B cell (primary cell): ENCODE measurements around the gene GPR137B. TPM values are rescaled to one million over a fixed set of nuclear protein-coding genes. Genes with fewer than 3 reads are reported as not detected.

Experiments used
- ATAC-seq: fragments of 200-7000 bp; cut with Tn5 transposase; one replicate; pipeline ENCODE4 v1.10.0; 2021; ENCODE audit warnings: low read depth, mild to moderate bottlenecking, moderate number of reproducible peaks, moderate library complexity
- CTCF ChIA-PET: fragments of 350-600 bp; sonication (Branson Sonifier 250); formaldehyde crosslinking; loops from one replicate; lab custom pipeline; 2021; ENCODE audit warnings: antibody characterized with exemption, inconsistent platforms; lab: Charles Lee
- POLR2A ChIA-PET: fragments of 350-600 bp; sonication (Branson Sonifier 250); formaldehyde crosslinking; loops from one replicate; lab custom pipeline; 2021; ENCODE audit warnings: antibody characterized with exemption; lab: Charles Lee
- DNase-seq: peaks from one replicate; pipeline ENCODE4 v3.0.0; 2013
- H2AFZ ChIP-seq: 2 replicates; pipeline ENCODE4 v1.6.1; 2012; ENCODE audit warnings: mild to moderate bottlenecking, low read depth, low read length; ENCODE audit not compliant: insufficient read depth, poor library complexity, severe bottlenecking
- H3K27ac ChIP-seq, 2 donors: 1 replicate in 1 of 2; 2 replicates in 1 of 2; pipeline ENCODE4 v1.5.1; 2012 to 2013; ENCODE audit warnings: low read length in 2 of 2, mild to moderate bottlenecking in 2 of 2, moderate library complexity in 1 of 2
- H3K27me3 ChIP-seq, 4 experiments: fragments of 200-600 bp in 1 of 4; sonication (generic) in 1 of 4; replicated peaks in 1 of 4; 1 replicate in 2 of 4; 2 replicates in 2 of 4; pipeline versions ENCODE4 v1.6.1 to v1.7.0; 2013 to 2016; ENCODE audit warnings: low read length in 3 of 4, mild to moderate bottlenecking in 2 of 4, mixed read lengths in 1 of 4, moderate library complexity in 1 of 4; ENCODE audit not compliant: insufficient read depth in 4 of 4, control insufficient read depth in 3 of 4; ENCODE audit errors: control extremely low read depth in 1 of 4
- H3K36me3 ChIP-seq, 2 experiments: replicated peaks in 1 of 2; 1 replicate in 1 of 2; 2 replicates in 1 of 2; pipeline versions ENCODE4 v1.6.1 to v1.7.1; 2013; ENCODE audit warnings: low read length in 1 of 2; ENCODE audit not compliant: insufficient read depth in 2 of 2, control insufficient read depth in 1 of 2; ENCODE audit errors: control extremely low read depth in 1 of 2, extremely low read depth in 1 of 2
- H3K4me1 ChIP-seq, 2 donors: fragments of 200-600 bp in 1 of 2; sonication (generic) in 1 of 2; 1 replicate in 1 of 2; 2 replicates in 1 of 2; pipeline versions ENCODE4 v1.5.1 to v1.6.1; 2013 to 2017; ENCODE audit warnings: low read length in 2 of 2; ENCODE audit not compliant: control insufficient read depth in 2 of 2, insufficient read depth in 2 of 2
- H3K4me2 ChIP-seq: replicated peaks from 2 replicates; pipeline ENCODE3; 2012; ENCODE audit warnings: mild to moderate bottlenecking, low read depth, low read length; ENCODE audit not compliant: poor library complexity, severe bottlenecking
- H3K4me3 ChIP-seq, 5 experiments: fragments of 200-600 bp in 1 of 5; sonication (generic) in 1 of 5; 1 replicate in 3 of 5; 2 replicates in 2 of 5; pipeline versions ENCODE4 v1.5.1 to v1.7.0; 2011 to 2016; ENCODE audit warnings: low read length in 4 of 5, mild to moderate bottlenecking in 4 of 5, low read depth in 2 of 5, control low read depth in 1 of 5, moderate library complexity in 1 of 5; ENCODE audit not compliant: insufficient read depth in 1 of 5; ENCODE audit errors: control extremely low read depth in 1 of 5, extremely low read depth in 1 of 5
- H3K79me2 ChIP-seq: fragments of 200-600 bp; sonication (generic); one replicate; pipeline ENCODE4 v1.6.0; 2016; ENCODE audit warnings: low read length; ENCODE audit not compliant: control insufficient read depth, insufficient read depth
- H3K9ac ChIP-seq: fragments of 200-600 bp; sonication (generic); 2 replicates; pipeline ENCODE4 v1.6.1; 2017; ENCODE audit warnings: mild to moderate bottlenecking, low read length, moderate library complexity
- H3K9me3 ChIP-seq, 3 donors: one replicate each; pipeline versions ENCODE4 v1.6.1 to v1.7.1; 2013; ENCODE audit warnings: low read length in 2 of 3; ENCODE audit not compliant: control insufficient read depth in 2 of 3, insufficient read depth in 1 of 3; ENCODE audit errors: control extremely low read depth in 1 of 3
- H4K20me1 ChIP-seq: 2 replicates; pipeline ENCODE4 v1.6.0; 2012; ENCODE audit warnings: mild to moderate bottlenecking, low read length; ENCODE audit not compliant: insufficient read depth, control insufficient read depth, poor library complexity, severe bottlenecking
- H3K27ac Mint-ChIP-seq: one replicate; pipeline ENCODE4 v1.8.0; 2021; ENCODE audit warnings: mixed read lengths
- H3K27me3 Mint-ChIP-seq: one replicate; pipeline ENCODE4 v1.8.0; 2021; ENCODE audit warnings: mixed read lengths
- H3K4me1 Mint-ChIP-seq: one replicate; pipeline ENCODE4 v1.8.0; 2021; ENCODE audit warnings: mixed read lengths
- H3K4me3 Mint-ChIP-seq: one replicate; pipeline ENCODE4 v1.8.0; 2021; ENCODE audit warnings: mixed read lengths
- H3K9me3 Mint-ChIP-seq: one replicate; pipeline ENCODE4 v1.8.0; 2022; ENCODE audit warnings: mixed read lengths; ENCODE audit not compliant: insufficient read depth
- CTCF ChIP-seq: fragments of 200-600 bp; IDR thresholded peaks from one replicate; pipeline ENCODE4 v1.8.0; 2022; ENCODE audit warnings: antibody characterized with exemption, mild to moderate bottlenecking
- EZH2 ChIP-seq: IDR thresholded peaks from 2 replicates; pipeline ENCODE4 v1.6.1; 2012; ENCODE audit warnings: borderline replicate concordance, low read depth, mild to moderate bottlenecking, moderate library complexity, low read length; ENCODE audit not compliant: insufficient read depth, poor library complexity, severe bottlenecking
- WGBS: methylation state at CpG from one replicate; pipeline ENCODE4 v1.1.5; 2013; ENCODE audit warnings: missing lambda C conversion rate; ENCODE audit not compliant: insufficient coverage; 5-methylcytosine and 5-hydroxymethylcytosine counted together
- intact Hi-C: fragments of 100-400 bp; cut with micrococcal nuclease; formaldehyde crosslinking; loops from one replicate; pipeline ENCODE4 v1.10.0; 2022
- polyA plus RNA-seq: library from polyadenylated mRNA; depleted of rRNA; stranded (reverse); fragments of >200 nt; gene quantifications from 2 replicates; pipeline ENCODE4 v1.2.3, GENCODE V29; 2012
- total RNA-seq, 2 donors: library from RNA; stranded (reverse); fragments of 120-200 nt in 1 of 2; gene quantifications; 1 replicate in 1 of 2; 2 replicates in 1 of 2; pipeline versions ENCODE4 v1.2.3 to v1.2.4, GENCODE V29; 2013 to 2022

GPR137B gene
- total and polyA plus RNA-seq, 2 donors (not counting 1 experiment from before 2014, with no cell fraction given) = 1.5 to 11.8 TPM

- ChIA-PET CTCF (interaction anchor here (0.7 to 12.0 kb wide), 3 partner anchors 178 to 655 kb away, joined by 3 to 174 read pairs (median 3); no protein-coding TSS in a partner anchor), POLR2A (no interaction called here)
- peaks cover 0 to 2% (median 0%) of the 10 kb centered on the region in 3 donors for H3K9me3 ChIP-seq
- WGBS = 48% methylated on average over 4 of the region's 7 CpGs
- intact Hi-C loops = loop anchor here (1.0 to 10.0 kb wide), 2 partner anchors 182 to 387 kb away; partner anchors contain the start of gene ERO1B
- no peaks in the 10 kb centered on the region for H3K79me2 ChIP-seq
- peaks cover 0 to 3% (median 0%) of the 10 kb centered on the region in 4 experiments for H3K27me3 ChIP-seq
- no peaks in the 10 kb centered on the region for H4K20me1 ChIP-seq
- no peak for TF ChIP-seq EZH2
- TF ChIP-seq CTCF = no peak
- no peak overlapping the region for H3K27ac ChIP-seq
- ATAC-seq (no peak), DNase-seq (no peak)
- no peak overlapping the region for H3K27ac Mint-ChIP-seq
- H3K4me1 Mint-ChIP-seq = peaks cover 2% of the 10 kb centered on the region
- no peak overlapping the region for H3K4me3 Mint-ChIP-seq
- H3K4me3 ChIP-seq = no peak overlapping the region
- no peaks in the 10 kb centered on the region for H3K36me3 ChIP-seq
- no peak overlapping the region for H2AFZ ChIP-seq
- no peak overlapping the region for H3K4me2 ChIP-seq
- H3K9me3 Mint-ChIP-seq = no peaks in the 10 kb centered on the region
- H3K27me3 Mint-ChIP-seq = peaks cover 4% of the 10 kb centered on the region
- H3K4me1 ChIP-seq = peaks cover 0 to 3% of the 10 kb centered on the region in 2 donors
- no peak overlapping the region for H3K9ac ChIP-seq
Observed at GRCh38 chr1:236103059-236103458, 39.3 kb upstream of the GPR137B start.

GRCh38 chr1:236103646-236104218, 38.6 kb upstream of the GPR137B start:
- Histone ChIP-seq H3K9ac (no peak overlapping the region), H3K9me3 (peaks cover 0 to 2% (median 0%) of the 10 kb centered on the region in 3 donors), H3K27ac (no peak overlapping the region), H3K36me3 (no peaks in the 10 kb centered on the region), H3K4me1 (peaks cover 0 to 3% of the 10 kb centered on the region in 2 donors), H3K27me3 (peaks cover 0 to 3% (median 0%) of the 10 kb centered on the region in 4 experiments), H4K20me1 (no peaks in the 10 kb centered on the region), H2AFZ (peak overlapping the region; percentile 50), H3K4me3 (no peak overlapping the region), H3K4me2 (no peak overlapping the region), H3K79me2 (no peaks in the 10 kb centered on the region)
- H3K4me3 Mint-ChIP-seq = no peak overlapping the region
- POLR2A ChIA-PET = no interaction called here
- no peak overlapping the region for H3K27ac Mint-ChIP-seq
- peaks cover 2% of the 10 kb centered on the region for H3K4me1 Mint-ChIP-seq
- DNase-seq = peak; percentile 74
- no peak for TF ChIP-seq EZH2
- peak; percentile 94 for TF ChIP-seq CTCF
- peak; percentile 56 for ATAC-seq
- CTCF ChIA-PET = interaction anchor here (0.6 to 12.0 kb wide), 6 partner anchors 136 to 1458 kb away, joined by 3 to 174 read pairs (median 4); no protein-coding TSS in a partner anchor
- WGBS = 25% methylated on average over 12 of the region's 13 CpGs
- no peaks in the 10 kb centered on the region for H3K9me3 Mint-ChIP-seq
- peaks cover 4% of the 10 kb centered on the region for H3K27me3 Mint-ChIP-seq
- intact Hi-C loops = loop anchor here (1.0 to 10.0 kb wide), 2 partner anchors 181 to 387 kb away; partner anchors contain the start of gene ERO1B
